ENCODE measurements around the gene NAGPA.
A peak's percentile ranks its signal among the peaks of the same experiment; 100 is the strongest.

NAGPA gene

GRCh38 chr16:5025171-5025632 lies 8.5 kb downstream of the NAGPA start:
- DNase-seq, result no peak

- DNase-seq, result no peak
These were observed 9.1 kb downstream of the NAGPA start for GRCh38 chr16:5024632-5025031.

GRCh38 chr16:5022521-5022920 lies 11.2 kb downstream of the NAGPA start:
- DNase-seq, result no peak

GRCh38 chr16:5020551-5020950 lies 13.2 kb downstream of the NAGPA start:
- no peak for DNase-seq

- no peak for DNase-seq
These were observed 14.0 kb downstream of the NAGPA start for GRCh38 chr16:5019775-5020174.

GRCh38 chr16:5018793-5019192 lies 14.9 kb downstream of the NAGPA start:
- DNase-seq, result no peak

GRCh38 chr16:5017678-5017969 lies 16.1 kb downstream of the NAGPA start:
- no peak for DNase-seq

GRCh38 chr16:5016967-5017677 lies 16.6 kb downstream of the NAGPA start:
- no peak for DNase-seq

- DNase-seq, result no peak
These were observed 17.8 kb downstream of the NAGPA start for GRCh38 chr16:5015887-5016286.

- no peak for DNase-seq
These were observed 18.4 kb downstream of the NAGPA start for GRCh38 chr16:5015351-5015750.

- no peak for DNase-seq
These were observed 20.8 kb downstream of the NAGPA start for GRCh38 chr16:5012887-5013286.

GRCh38 chr16:5011637-5012036 lies 22.1 kb downstream of the NAGPA start:
- DNase-seq, result no peak

- DNase-seq, result no peak
These were observed 23.0 kb downstream of the NAGPA start for GRCh38 chr16:5010576-5011329.

- no peak for DNase-seq
These were observed 25.4 kb downstream of the NAGPA start for GRCh38 chr16:5008311-5008731.

GRCh38 chr16:5007256-5007655 lies 26.5 kb downstream of the NAGPA start:
- no peak for DNase-seq

- DNase-seq, result no peak
These were observed 27.2 kb downstream of the NAGPA start for GRCh38 chr16:5006348-5007193.

- no peak for DNase-seq
These were observed 27.8 kb downstream of the NAGPA start for GRCh38 chr16:5005916-5006315.

- no peak for DNase-seq
These were observed 29.4 kb downstream of the NAGPA start for GRCh38 chr16:5004311-5004710.

GRCh38 chr16:5003828-5004227 lies 29.9 kb downstream of the NAGPA start:
- no peak for DNase-seq

GRCh38 chr16:5003211-5003610 lies 30.5 kb downstream of the NAGPA start:
- no peak for DNase-seq

GRCh38 chr16:5002699-5003143 lies 31.0 kb downstream of the NAGPA start:
- no peak for DNase-seq

- no peak for DNase-seq
These were observed 31.7 kb downstream of the NAGPA start for GRCh38 chr16:5001986-5002385.

- DNase-seq, result peak; percentile 22
These were observed 32.2 kb downstream of the NAGPA start for GRCh38 chr16:5001571-5001970.

- no peak for DNase-seq
These were observed 33.1 kb downstream of the NAGPA start for GRCh38 chr16:5000573-5001001.

Measured in GF-D8 (cell line).